NCI-H526 (cell line): Measurements from ENCODE around the gene VPS51.

ENCODE experiments used
- DNase-seq, 2 experiments: peaks; one replicate each; lab custom pipeline; 2025; lab: John Stamatoyannopoulos, UW

VPS51 gene

GRCh38 chr11:65119670-65119995 lies 23.6 kb downstream of the VPS51 start:
- DNase-seq, result no peak

GRCh38 chr11:65120831-65121230 lies 24.8 kb downstream of the VPS51 start:
- no peak for DNase-seq

- no peak for DNase-seq
Observed at GRCh38 chr11:65121447-65121864, 25.4 kb downstream of the VPS51 start.

- peak; percentile 96 to 100 for DNase-seq
Observed at GRCh38 chr11:65121865-65122696, 26.1 kb downstream of the VPS51 start, which contains the start of the genes FAU and MRPL49. Gene FAU, minus strand, starts transcription at chr11:65122134. Its CDS starts 321 bp downstream, at chr11:65121813. Gene MRPL49, plus strand, starts transcription at chr11:65122321. Its CDS starts 26 bp downstream, at chr11:65122347.

- no peak for DNase-seq
Observed at GRCh38 chr11:65124480-65125196, 28.6 kb downstream of the VPS51 start.

- DNase-seq, result no peak
Observed at GRCh38 chr11:65125197-65126056, 29.4 kb downstream of the VPS51 start.

- no peak for DNase-seq
Observed at GRCh38 chr11:65126624-65127274, 30.7 kb downstream of the VPS51 start.

- DNase-seq, result no peak
Observed at GRCh38 chr11:65127473-65128181, 31.6 kb downstream of the VPS51 start.

- no peak for DNase-seq
Observed at GRCh38 chr11:65128182-65129145, 32.5 kb downstream of the VPS51 start.

GRCh38 chr11:65129649-65130441 lies 33.8 kb downstream of the VPS51 start:
- DNase-seq, result no peak

- no peak for DNase-seq
Observed at GRCh38 chr11:65130631-65131416, 34.8 kb downstream of the VPS51 start.

GRCh38 chr11:65131417-65131776 lies 35.4 kb downstream of the VPS51 start:
- no peak for DNase-seq

GRCh38 chr11:65131895-65132237 lies 35.9 kb downstream of the VPS51 start:
- DNase-seq, result no peak

- DNase-seq, result peak in 1 of 2 experiments; percentile 58
Observed at GRCh38 chr11:65132238-65132987, 36.4 kb downstream of the VPS51 start.

GRCh38 chr11:65132988-65133700 lies 37.1 kb downstream of the VPS51 start:
- DNase-seq, result peak; percentile 64 to 88

- DNase-seq, result no peak
Observed at GRCh38 chr11:65133724-65134123, 37.7 kb downstream of the VPS51 start.
